GM21619 (cell line): Measurements from ENCODE around the gene HLA-DRB1.
"Not testable (repeated sequence)": the region's sequence is repeated elsewhere in the genome, so short reads cannot be mapped to it uniquely, and the experiment has no call there.

Experiments used
- ATAC-seq: cut with Tn5 transposase; IDR thresholded peaks from one replicate; pipeline ENCODE4 v1.9.1; 2021; ENCODE audit not compliant: unreplicated experiment

HLA-DRB1 gene

DNA sequence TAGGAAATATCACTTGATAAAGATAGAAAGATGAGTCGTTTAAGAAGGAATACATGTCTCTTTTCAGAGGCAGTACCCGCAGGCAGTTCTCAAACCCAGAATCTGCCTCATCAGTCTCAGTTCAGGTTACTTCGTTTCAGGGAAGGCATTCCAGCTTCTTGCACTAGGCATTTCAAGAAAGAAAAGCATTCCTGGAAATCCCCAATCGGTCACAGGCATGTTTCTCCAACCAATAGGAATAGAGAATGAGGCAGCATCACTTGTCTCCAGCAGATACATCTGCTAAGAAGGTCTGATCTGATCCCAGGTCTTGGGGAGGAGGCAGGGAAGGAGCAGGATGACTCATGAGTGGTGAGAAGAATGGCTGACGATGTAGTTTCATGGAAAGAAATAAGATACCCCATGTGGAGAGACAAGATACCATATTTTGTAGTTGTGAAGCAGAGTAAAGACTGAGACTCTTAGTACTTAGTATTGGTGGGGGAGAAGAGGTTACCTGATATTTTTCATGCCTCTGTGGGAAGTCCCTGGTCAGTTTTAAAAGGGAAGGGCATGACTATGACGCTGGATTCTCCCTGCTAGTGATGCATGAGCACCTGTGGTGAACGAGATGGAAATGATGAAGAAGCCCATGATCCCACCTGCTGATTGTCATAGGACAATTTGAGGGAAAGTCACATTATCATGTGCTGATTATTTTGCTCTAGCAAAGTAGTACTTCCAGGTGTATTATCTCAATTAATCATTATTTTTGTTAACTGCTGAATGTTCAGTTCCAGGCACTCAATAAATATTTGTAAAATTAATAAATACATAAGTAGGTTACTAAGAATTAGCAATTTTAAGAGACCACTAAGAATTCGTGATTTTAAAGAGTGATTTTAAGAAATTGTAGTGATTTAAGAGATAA, 20.3 kb upstream of the HLA-DRB1 start:
- peak; percentile 84 for ATAC-seq

DNA sequence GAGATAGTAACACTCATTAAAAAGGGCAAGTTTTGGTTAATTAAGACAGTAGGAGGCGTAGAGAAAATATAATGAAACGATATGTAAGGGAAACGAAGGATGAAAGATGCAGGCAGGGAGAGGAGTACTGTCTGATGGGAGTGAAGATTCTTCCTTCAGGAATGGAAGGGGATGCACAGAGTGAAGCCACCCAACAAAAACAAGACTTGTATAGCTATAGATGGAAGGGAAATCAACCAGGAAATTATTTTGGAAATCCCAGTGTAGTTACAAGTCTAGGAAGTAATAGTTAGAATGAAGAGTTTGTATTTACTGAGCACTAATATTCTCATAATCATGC, 19.7 kb upstream of the HLA-DRB1 start:
- ATAC-seq, result no peak

DNA sequence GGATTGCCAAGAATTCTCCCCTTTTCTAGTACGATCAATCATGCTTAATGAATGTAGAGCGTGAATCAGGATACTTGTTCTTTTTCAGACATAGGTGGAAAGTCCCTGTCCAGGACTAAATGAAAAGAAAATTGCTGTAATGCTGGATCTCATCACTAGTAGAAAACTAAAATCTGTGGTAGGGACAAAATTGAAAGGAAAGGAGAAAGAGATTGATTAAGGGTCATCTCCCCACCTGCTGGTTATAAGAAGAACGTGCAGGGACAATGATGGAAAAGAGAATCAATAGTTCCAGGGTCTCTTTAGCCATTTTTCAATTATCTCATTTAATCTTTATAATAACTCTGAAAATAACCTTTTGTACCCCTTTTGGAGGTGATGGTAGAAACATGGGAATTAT, 18.7 kb upstream of the HLA-DRB1 start:
- ATAC-seq, result no peak

DNA sequence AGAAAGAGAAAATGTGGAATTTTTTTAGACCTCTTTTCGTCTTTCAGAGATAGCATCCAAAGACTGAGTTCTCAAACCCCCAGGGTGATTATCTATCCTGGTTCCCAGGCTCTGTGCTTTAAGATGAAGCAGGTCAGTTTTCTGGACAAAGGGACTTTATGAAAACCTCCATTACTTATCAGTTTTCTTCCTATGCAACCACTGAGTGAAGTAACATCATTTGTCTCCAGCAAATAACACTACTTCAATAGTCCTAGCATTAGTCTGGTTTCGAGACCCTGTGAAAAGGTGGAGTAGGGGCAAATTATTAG, 18.3 kb upstream of the HLA-DRB1 start:
- ATAC-seq, result no peak

DNA sequence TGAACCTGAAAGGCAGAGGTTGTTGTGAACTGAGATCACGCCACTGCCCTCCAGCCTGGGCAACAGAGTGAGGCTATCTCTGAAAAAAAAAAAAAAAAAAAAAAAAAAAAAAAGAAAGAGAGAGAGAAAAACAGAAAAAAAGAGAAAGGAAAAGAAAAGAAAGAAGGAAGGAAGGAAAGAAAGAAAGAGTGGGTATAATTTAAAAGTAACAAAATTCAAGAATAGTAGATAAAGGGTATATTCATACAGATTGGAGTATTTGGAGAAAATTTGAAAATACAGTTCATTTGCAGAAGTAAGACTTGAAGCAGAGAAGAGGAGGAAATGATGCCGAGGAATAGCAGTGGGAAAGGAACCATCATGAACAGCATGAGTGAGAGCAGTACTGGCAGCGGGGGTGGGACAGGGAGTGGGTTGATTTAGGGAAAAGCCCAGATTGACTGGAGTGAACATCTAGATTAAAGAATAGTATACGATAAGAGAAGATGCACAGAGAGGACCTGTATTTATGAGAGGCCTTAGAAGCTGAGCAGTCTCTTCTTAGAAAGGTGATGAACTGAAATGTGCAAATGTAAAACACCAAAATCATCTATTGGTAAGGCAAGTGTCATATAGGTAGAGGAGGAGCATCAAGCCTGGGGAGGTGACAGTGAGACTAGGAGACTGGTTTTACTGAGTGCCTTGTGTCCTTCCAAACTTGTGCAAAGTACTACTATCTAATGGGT, 17.8 kb upstream of the HLA-DRB1 start:
- no peak for ATAC-seq

DNA sequence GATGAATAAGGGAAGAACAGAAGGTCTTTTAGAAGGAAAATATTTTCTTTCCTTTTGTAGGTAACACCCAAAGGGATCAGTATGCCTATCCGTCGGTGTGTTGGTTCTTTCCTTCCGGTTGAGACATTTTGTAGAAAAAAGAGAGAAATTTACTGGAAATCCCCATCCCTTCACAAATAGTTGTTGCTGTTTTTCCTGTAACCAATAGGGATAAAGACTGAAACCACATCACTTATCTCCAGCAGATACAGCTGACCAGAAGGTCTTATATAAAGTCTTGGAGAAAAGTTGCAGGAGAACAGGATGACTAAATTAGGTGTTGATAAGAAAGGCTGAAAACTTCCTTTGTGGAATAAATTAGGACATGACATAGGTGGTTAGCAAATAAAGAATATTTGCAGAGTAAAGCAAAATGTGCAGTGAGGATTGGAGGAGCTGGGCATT, 14.8 kb upstream of the HLA-DRB1 start:
- ATAC-seq, result no peak

DNA sequence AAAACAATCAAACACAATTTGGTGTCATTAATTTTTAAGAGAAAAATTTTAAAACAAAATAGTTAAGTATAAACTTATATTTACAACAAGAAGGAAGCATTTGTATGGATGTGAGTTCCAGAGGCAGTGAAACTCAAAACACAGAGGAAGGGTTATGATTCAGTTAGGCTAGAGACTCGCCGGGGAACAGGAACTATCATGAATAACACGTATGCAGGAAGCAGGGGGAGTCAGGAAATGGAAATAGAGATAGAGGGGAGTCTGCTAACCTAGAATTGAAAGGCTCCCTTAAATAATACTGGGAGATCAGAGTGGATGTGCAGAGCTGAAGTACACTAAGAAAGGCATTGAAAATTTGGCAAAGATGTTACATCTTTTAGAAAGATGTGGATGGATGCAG, 14.2 kb upstream of the HLA-DRB1 start:
- ATAC-seq, result no peak

DNA sequence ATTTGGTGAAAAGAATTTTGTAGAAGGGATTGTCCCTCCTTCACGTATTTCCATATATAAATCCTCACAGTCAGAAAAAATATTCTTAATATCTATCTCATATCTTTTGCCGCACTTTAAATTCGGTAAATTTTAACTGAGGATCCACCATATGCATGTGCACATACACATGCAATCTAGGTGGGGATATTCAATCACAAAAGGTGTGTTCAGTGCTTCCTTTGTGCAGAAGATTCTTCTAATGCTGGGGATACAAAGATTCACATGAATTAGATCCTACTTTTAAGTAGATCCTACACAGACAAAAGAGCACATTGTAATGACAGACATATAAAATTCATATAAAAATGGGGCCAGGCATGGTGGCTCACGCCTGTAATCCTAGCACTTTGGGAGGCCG, 13.6 kb upstream of the HLA-DRB1 start:
- no peak for ATAC-seq

DNA sequence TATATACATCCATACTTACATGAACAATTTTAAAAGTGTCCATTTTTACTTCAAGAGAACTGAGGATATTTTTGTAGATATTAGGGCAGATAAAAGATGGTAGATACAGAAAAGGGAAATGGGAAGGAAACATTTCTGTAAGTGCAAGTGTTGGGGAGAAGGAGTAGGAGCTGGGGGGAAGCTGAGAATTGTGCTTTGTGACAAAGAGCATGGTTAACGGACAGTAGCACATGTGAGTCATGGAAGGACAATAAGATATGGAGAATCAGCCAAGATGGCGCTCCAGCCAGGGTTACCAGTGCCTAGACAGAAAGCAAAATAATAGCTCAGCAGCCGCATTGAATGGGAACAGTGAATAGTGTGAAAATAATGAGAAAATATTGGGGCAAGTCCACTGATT, 12.7 kb upstream of the HLA-DRB1 start:
- ATAC-seq, result no peak

DNA sequence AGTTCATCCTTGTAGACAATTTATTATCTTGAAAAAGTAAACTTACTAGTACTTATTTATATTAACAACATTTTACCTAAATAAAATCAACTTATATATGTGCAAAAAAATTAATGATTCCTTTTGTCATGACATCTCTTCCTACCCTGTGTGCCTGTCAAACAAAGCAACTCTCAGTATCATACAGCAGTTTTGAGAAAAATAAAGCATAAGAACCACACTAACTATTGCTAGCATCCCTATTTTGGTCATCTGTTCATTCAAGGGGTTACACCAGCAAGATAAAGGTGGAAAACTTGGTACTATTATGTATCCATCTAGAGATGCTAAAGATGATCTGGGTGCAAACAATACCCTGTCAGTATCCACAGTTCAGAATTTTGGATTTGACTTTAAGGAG, 7.4 kb upstream of the HLA-DRB1 start:
- no peak for ATAC-seq

DNA sequence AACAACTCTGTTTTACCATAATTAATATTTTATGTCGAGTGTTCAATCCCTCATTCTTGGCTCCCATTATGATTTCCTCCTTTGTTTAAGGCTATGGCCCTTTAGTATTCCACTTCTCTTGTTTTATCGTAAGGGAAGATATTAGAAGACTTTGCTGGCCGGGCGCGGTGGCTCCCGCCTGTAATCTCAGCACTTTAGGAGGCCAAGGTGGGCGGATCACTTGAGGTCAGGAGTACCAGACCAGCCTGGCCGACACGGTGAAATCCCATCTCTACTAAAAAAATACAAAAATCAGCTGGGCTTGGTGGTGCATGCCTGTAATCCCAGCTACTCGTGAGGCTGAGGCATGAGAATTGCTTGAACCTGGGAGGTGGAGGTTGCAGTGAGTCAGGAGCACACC, 1.1 kb upstream of the HLA-DRB1 start:
- not testable (repeated sequence) for ATAC-seq

DNA sequence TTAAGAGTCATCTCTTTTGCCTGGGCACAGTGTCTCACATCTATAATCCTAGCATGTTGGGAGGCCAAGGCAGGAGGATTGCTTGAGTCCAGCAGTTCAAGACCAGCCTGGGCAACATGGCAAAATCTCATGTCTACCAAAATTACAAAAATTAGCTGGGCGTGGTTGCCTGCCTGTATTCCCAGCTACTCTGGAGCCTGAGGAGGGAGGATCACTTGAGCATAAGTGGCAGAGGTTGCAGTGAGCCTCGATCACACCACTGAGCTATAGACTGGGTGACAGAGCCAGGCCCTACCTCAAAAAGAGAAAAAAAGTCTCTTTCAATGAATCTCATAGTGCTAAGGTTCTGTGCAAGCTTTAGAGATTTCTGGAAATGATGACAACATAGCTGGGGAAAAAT, 1.5 kb downstream of the HLA-DRB1 start:
- ATAC-seq, result no peak

DNA sequence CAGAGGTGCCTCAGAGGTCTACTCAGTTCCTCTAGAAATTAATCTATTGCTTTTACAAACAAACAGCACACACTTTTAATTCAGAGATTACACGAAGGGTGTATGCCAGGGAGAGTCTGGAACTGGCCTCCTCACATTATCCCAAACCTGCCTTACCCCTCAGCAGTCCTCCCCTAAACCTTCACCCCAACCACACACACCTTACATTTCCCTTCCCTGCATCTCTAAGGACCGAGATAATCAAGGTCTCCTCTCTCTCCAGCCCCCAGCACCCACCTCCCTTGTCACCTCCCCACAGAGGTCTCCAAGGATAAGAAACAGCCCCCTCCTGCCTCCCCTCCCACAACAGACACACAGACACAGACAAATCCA, 6.1 kb downstream of the HLA-DRB1 start:
- no peak for ATAC-seq

DNA sequence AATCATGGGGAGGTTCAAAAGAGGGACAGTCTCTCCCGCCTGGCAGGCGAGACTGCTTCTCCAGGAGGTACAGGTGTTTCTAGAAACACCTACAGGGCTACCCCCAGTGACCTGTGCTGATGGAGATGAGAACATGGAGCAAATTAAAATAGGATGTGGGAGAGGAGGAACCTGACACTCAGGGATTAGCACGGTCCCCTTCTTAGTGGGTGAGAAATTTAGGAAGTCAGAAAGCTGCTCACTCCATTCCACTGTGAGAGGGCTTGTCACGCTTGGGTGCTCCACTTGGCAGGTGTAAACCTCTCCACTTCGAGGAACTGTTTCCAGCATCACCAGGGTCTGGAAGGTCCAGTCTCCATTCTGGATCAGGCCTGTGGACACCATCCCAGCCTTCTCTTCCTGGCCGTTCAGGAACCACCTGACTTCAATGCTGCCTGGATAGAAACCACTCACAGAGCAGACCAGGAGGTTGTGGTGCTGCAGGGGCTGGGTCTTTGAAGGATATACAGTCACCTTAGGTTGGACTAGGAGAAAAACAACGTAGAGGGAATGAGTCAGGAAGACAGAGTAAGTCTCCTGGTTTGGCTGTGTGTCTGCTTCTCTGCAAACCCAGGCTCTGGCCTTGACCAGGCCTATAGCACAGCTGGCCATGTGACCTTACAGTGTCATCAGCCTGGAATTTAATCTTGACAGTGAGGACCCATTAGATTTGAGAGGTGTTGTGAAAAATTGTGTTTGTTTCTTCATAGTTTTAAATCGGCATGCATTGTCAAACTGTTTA, 8.1 kb downstream of the HLA-DRB1 start:
- no peak for ATAC-seq

DNA sequence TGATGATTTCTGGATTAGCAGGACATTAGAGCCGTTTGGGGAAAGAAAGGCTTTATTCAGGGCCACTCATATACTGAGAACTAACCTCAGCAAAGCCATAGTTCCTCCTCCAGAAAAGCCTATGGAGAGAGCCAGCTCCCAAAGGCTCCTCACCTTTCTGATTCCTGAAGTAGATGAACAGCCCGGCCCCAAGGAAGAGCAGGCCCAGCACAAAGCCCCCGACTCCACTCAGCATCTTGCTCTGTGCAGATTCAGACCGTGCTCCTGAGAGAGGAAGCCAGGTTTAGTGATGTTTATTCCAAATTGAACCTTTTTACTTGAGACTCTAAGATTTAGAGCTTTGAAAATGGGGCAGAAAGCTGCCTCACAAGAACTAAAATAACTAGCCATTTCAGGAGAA, 9.1 kb downstream of the HLA-DRB1 start:
- ATAC-seq, result no peak

DNA sequence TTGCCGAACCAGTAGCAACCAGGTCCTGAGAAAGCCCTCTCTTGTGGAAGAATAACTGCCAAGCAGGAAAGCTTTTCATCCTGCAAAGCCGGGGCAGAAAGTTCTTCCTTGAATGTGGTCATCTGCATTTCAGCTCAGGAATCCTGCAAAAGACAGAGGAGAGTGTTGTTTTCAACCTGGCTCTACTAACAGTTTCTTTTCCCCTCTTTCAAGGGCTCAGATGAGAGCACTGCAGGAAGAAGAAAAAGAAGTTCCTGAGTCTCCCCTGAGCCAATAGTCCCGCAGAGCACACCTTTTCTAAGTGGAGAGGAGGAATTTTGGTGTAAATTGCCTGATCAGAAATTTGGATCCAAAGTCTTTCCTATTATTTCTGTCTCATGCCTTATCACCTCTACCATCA, 10.7 kb downstream of the HLA-DRB1 start:
- no peak for ATAC-seq

DNA sequence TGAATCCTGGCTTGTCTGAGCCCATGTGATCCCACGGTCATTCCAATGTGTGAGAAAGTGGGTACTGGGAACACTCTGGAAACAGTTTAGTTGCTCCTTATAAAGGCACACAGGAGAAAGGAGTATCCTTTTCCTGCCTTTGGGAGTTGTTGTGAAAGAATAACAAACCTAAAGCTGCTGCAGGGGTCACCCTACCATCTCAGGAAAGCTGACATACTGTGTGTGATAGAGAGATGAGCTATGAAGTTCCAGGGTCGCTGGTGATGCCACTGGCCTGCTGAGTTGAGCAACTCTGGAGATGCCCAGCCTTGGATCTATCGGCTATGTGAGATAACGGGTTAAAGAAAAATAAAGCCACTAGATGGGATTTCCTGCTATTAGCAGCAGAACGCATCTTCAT, 12.2 kb downstream of the HLA-DRB1 start:
- not testable (repeated sequence) for ATAC-seq

DNA sequence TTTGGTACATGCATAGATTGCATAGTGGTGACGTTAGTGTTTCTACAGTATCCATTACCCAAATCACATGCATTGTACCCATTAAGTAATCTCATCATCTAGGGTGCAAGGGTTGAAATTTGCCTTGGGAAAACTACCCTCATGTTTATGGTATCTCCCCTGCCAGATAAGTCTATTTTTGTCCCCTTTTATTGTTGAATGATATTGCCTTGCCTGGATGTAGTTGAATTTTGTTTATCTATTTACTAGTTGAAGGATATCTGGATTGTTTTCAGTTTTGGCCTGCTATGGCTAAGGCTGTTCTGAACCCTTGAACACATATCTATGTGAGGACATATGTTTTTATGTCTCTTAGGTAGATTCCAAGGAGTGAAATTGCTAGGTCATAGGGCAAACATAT, 13.4 kb downstream of the HLA-DRB1 start:
- ATAC-seq, result no peak

DNA sequence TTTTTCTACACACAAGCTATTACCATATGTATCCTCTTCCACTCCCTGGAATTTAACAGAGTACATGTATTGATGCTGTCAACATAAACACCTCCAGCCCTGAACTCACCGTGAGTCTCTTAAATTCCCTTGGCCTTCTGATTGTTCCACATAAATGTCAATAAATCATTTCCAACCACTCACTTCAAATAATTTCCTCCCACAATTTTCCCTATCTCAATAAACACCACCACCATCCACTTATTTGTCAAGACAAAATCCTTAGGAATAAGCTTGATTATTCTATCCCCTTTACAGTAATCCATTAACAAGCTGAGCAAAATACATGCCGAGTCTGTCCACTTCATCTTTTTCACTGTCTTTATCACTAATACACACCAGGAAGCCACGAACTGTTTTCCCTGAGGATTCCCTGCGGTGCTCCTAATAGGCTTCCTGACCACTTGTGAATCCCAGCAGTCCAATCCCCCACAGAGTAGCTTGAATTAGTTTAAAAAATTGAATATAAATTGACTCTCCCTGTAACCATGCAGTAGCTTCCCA, 19.2 kb downstream of the HLA-DRB1 start:
- no peak for ATAC-seq

DNA sequence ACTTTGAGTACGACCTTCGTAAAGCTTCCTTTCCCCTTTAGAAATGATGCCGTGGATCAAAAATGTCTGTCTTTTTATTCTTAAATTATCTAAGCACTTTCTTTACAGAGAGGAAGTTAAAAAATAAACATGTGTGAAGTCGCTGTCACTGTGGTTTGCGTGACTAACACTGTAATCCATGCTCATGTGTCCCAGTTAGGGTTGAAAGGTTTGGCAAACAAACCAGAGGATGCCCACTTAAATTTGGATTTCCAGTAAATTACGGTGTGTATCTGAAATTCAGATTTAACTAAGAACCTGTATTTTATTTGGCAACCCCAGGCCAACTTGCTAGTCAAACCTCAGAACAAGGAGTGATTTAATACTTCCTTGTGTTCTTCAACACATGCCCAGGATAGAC, 21.1 kb downstream of the HLA-DRB1 start:
- no peak for ATAC-seq

DNA sequence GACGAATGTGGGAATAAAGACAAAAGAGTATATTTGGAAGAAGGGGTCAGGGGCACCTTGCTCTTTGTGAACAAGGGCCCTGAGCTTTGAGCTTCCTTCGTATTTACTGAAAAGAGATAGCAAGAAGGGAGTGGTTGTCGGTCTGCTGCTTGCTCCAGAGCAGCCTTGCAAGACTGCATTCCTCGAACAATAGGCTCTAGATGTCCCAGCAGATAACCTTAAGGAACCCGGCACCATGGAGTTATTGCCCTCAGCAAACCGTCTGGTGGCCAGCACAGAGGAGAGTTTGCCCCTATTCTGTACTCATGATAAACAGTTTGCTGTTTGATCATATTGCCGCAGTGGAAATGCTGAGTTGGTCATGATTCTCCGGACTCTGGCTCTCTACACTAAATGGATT, 22.7 kb downstream of the HLA-DRB1 start:
- ATAC-seq, result no peak

DNA sequence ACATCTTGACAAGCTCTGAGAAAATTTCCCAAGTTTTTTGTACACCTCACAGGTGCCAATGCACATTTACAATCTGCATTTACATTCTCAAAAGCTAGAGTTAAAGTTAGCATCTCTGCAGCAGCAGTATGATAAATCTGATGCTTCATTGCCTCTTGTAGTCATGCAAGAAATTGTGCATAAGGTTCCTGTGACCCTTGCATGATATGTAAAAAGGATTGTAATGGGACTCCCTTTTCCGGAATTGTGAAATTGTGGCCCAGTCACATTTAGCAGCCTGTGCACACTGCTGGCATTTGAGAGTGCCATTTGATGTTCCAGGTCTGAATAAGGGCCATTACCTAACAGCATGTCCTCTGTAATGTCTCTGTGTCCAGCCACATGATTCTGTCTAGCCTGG, 24.1 kb downstream of the HLA-DRB1 start:
- ATAC-seq, result no peak
